Liver (tissue), 9 donors: ENCODE data around the gene TMEM50A. TPM values are rescaled to one million over a fixed set of nuclear protein-coding genes. Genes with fewer than 3 reads are reported as not detected.
"Not testable (repeated sequence)": the region's sequence is repeated elsewhere in the genome, so short reads cannot be mapped to it uniquely, and the experiment has no call there.

Source experiments
- DNase-seq: peaks from one replicate; pipeline ENCODE4 v3.0.0-alpha.2; 2017; ENCODE audit warnings: low spot score
- H3K27ac ChIP-seq, 2 donors: one replicate each; pipeline ENCODE4 v1.7.0; 2013; ENCODE audit warnings: inconsistent platforms in 2 of 2, low read length in 2 of 2, control low read depth in 1 of 2, low read depth in 1 of 2, mild to moderate bottlenecking in 1 of 2
- H3K27me3 ChIP-seq, 4 donors: one replicate each; pipeline versions ENCODE4 v1.6.1 to v1.7.0; 2013; ENCODE audit warnings: low read length in 3 of 4, inconsistent platforms in 1 of 4, mild to moderate bottlenecking in 1 of 4, moderate library complexity in 1 of 4; ENCODE audit not compliant: control insufficient read depth in 4 of 4, insufficient read depth in 4 of 4
- H3K36me3 ChIP-seq, 4 donors: one replicate each; pipeline versions ENCODE4 v1.6.1 to v1.7.0; 2013; ENCODE audit warnings: low read length in 3 of 4, mild to moderate bottlenecking in 3 of 4, low read depth in 1 of 4, moderate library complexity in 1 of 4; ENCODE audit not compliant: control insufficient read depth in 4 of 4, insufficient read depth in 3 of 4
- H3K4me1 ChIP-seq, 4 donors: one replicate each; pipeline versions ENCODE4 v1.6.1 to v1.7.0; 2013; ENCODE audit warnings: low read length in 3 of 4, mild to moderate bottlenecking in 3 of 4, moderate library complexity in 1 of 4; ENCODE audit not compliant: control insufficient read depth in 4 of 4, insufficient read depth in 4 of 4
- H3K4me3 ChIP-seq, 3 donors: one replicate each; pipeline versions ENCODE4 v1.6.1 to v1.7.0; 2013; ENCODE audit warnings: low read length in 3 of 3, control low read depth in 1 of 3, low read depth in 1 of 3, mild to moderate bottlenecking in 1 of 3
- H3K9ac ChIP-seq, 2 donors: one replicate each; pipeline ENCODE4 v1.7.0; 2013; ENCODE audit warnings: low read length in 2 of 2, mild to moderate bottlenecking in 2 of 2, moderate library complexity in 2 of 2, control low read depth in 1 of 2, low read depth in 1 of 2
- H3K9me3 ChIP-seq, 4 donors: one replicate each; pipeline versions ENCODE4 v1.6.1 to v1.7.0; 2013; ENCODE audit warnings: low read length in 3 of 4; ENCODE audit not compliant: control insufficient read depth in 4 of 4
- WGBS: extraction: QIAGEN DNeasy Blood & Tissue Kit; methylation state at CpG from one replicate; pipeline ENCODE4 v1.1.7; 2013; 5-methylcytosine and 5-hydroxymethylcytosine counted together
- polyA plus RNA-seq, 2 donors: library from polyadenylated mRNA; stranded (reverse) in 1 of 2; unstranded in 1 of 2; fragments of 200-250 nt in 1 of 2; fragments of >200 nt in 1 of 2; fragmentation: Nextera tagmentation in 1 of 2; extraction: Ambion mirVana in 1 of 2; gene quantifications; one replicate each; pipeline versions ENCODE4 v1.2.1 to v1.2.3, GENCODE V29; 2013 to 2015
- total RNA-seq, 2 donors: library from RNA; depleted of rRNA; stranded (reverse); fragments of >200 nt; gene quantifications; one replicate each; pipeline ENCODE4 v1.2.3, GENCODE V29; 2014
- donor health status: healthy.
- donor health status: healthy.
- donor health status: healthy.
- donor health status: healthy.
- donor health status: healthy.

TMEM50A gene
- total and polyA plus RNA-seq, 4 donors: 22.4 to 64.2 (median 38.1) TPM

DNA sequence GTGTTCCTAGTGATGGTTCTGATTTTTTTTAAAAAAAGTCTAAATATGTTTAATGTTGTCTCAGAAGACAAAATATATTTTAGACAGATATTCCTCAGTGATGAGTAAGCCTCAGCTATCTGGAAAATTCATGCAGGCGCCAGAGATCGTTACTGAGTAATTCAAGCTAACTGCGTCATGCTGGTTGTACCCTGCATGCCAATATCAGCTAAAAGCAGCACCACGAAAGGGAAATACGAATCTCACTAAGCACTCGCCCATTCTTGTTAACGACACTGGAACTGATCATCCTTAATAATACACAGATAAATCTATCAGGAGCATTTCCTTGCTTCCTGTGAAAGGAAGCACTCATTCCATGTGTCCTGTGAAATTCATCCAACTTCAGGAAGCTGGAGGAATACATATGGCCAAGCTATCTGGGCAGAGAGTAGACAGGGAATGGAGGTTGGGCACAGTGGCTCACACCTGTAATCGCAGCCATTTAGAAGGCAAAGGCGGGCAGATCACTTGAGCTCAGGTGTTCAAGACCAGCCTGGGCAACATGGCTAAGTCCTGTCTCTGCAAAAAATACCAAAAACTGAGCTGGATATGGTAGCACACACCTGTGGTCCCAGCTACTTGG is 17.7 kb upstream of the TMEM50A start:
- not testable (repeated sequence) for H3K27me3 ChIP-seq, H3K9me3 ChIP-seq, H3K9ac ChIP-seq, H3K4me1 ChIP-seq, DNase-seq, H3K36me3 ChIP-seq, H3K27ac ChIP-seq, H3K4me3 ChIP-seq
- WGBS: 83% methylated on average over 9 of the region's 9 CpGs

DNA sequence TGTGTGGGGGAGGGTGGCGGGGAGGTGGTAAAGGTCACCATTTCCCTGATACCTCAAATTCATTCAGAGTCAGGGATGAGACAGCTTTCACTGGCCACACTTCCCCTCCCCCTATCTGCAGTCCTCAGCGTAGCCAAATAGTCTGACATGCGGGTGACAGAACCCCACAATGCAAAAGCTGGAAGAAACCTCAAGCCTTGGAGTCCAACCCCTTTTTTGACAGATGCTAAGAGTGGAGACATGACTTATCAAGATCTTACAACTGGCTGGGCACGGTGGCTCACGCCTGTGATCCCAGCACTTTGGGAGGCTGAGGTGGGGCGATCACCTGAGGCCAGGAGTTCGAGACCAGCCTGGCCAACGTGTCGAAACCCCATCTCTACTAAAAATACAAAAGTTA is 16.0 kb upstream of the TMEM50A start:
- H3K4me3 ChIP-seq, H3K36me3 ChIP-seq, H3K27me3 ChIP-seq, H3K9me3 ChIP-seq, DNase-seq, H3K9ac ChIP-seq, H3K4me1 ChIP-seq, H3K27ac ChIP-seq: not testable (repeated sequence)
- 95% methylated on average over 8 of the region's 9 CpGs for WGBS

DNA sequence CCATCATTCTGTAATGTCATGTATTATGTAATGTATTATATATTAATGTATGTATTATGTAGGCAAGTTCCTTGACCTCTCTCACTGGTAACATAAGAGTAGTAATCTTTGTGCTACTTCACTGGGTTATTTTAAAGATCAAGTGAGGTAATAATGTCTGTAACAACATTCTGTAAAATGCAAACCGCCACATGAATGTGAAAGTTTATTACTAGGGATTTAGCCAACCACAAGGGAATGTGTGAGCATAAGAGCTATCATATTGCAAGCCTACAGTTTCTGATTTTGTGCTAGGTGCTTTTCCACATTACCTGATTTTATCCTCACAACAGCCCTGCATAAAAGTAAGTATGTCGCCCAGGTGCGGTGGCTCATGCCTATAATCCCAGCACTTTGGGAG is 13.7 kb upstream of the TMEM50A start:
- H3K9me3 ChIP-seq, H3K27ac ChIP-seq, H3K36me3 ChIP-seq, H3K4me1 ChIP-seq, H3K9ac ChIP-seq, H3K4me3 ChIP-seq, H3K27me3 ChIP-seq, DNase-seq: not testable (repeated sequence)
- WGBS: 99% methylated on average over 3 of the region's 3 CpGs

DNA sequence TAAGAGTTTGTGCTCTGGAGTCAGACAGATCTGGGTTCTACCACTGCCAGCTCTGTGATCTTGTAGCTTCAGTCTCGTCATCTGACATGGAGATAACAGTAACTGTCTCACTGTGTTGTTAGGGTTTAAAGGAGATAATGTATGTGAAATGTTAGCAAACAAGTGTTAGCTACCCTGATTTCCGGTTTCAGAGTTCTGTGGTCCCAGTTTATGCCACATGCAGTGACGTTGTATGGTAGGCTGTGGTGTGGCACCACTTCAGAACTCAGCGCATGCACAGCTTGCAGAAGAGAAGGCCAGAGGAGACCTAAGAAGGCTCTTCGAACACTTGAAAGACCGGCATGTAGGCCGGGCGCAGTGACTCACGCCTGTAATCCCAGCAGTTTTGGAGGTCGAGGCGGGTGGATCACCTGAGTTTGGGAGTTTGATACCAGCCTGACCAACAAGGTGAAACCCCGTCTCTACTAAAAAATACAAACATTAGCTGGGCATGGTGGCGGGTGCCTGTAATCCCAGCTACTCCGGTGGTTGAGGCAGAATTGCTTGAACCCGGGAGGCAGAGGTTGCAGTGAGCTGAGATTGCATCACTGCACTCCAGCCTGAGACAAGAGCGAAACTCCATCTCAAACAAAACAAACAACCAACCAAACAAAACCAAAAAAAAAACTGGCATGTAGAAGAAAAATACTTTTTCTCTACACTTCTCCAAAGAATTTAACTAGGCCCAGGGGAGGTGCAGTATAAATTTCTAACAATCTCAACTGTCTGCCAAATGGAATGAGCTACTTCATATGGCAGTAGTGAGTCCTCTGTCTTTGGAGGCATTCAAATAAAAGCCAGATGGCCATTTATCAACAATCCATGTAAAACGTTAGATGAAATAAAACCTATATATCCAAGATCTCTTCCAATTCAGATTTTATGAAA is 10.0 kb upstream of the TMEM50A start:
- not testable (repeated sequence) for H3K9ac ChIP-seq, H3K4me3 ChIP-seq, H3K36me3 ChIP-seq, DNase-seq, H3K27me3 ChIP-seq, H3K4me1 ChIP-seq, H3K27ac ChIP-seq, H3K9me3 ChIP-seq
- no CpG with 5 or more reads among the region's 17 CpGs for WGBS

DNA sequence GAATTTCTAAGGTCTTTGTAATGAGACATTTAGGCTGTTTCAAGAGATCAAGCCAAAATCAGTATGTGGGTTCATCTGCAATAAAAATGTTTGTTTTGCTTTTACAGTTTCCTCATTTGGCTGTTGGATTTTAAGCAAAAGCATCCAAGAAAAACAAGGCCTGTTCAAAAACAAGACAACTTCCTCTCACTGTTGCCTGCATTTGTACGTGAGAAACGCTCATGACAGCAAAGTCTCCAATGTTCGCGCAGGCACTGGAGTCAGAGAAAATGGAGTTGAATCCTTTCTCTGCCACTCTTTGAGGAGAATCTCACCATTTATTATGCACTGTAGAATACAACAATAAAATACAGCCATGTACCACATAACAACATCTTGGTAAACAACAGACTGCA is 9.3 kb upstream of the TMEM50A start:
- not testable (repeated sequence) for H3K36me3 ChIP-seq, H3K9me3 ChIP-seq, DNase-seq, H3K4me3 ChIP-seq, H3K27ac ChIP-seq, H3K4me1 ChIP-seq, H3K9ac ChIP-seq, H3K27me3 ChIP-seq
- 61% methylated on average over 4 of the region's 4 CpGs for WGBS

DNA sequence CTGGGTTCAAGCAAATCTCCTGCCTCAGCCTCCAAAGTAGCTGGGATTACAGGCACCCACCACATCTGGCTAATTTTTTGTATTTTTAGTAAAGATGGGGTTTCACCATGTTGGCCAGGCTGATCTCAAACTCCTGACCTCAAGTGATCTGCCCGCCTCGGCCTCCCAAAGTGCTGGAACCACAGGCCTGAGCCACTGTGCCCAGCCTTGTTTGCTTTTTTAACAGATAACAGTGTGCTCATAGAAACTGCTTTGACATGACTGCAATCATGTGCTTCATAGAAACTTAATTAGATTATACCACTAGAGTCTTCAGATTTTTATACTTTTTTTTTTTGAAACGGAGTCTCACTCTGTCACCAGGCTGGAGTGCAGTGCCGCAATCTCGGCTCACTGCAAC is 8.8 kb upstream of the TMEM50A start:
- not testable (repeated sequence) for H3K4me3 ChIP-seq, H3K9me3 ChIP-seq, H3K36me3 ChIP-seq, DNase-seq, H3K27ac ChIP-seq, H3K9ac ChIP-seq, H3K4me1 ChIP-seq, H3K27me3 ChIP-seq
- WGBS: 72% methylated on average over 5 of the region's 5 CpGs

DNA sequence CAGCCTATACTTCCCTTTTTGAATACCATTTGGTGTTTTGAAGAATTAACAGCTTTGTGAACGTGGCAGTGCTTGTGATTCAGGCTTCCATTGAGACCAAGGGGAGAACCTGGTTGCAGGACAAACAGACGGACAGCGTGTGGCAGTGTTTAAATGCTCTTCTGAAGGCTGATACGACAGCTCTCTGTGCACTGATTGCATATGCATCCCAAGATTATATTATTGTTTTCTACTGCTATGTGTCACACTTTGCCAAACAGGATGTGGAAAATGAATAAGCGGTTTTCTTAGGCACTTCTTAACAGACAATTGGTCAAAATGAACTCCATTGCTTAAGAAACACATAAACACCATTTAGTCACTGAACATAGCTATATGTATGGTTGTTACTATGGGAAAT is 8.2 kb upstream of the TMEM50A start:
- H3K27me3 ChIP-seq, H3K4me1 ChIP-seq, H3K4me3 ChIP-seq, H3K27ac ChIP-seq, H3K9ac ChIP-seq, H3K9me3 ChIP-seq, DNase-seq, H3K36me3 ChIP-seq: not testable (repeated sequence)
- 49% methylated on average over 5 of the region's 5 CpGs for WGBS

DNA sequence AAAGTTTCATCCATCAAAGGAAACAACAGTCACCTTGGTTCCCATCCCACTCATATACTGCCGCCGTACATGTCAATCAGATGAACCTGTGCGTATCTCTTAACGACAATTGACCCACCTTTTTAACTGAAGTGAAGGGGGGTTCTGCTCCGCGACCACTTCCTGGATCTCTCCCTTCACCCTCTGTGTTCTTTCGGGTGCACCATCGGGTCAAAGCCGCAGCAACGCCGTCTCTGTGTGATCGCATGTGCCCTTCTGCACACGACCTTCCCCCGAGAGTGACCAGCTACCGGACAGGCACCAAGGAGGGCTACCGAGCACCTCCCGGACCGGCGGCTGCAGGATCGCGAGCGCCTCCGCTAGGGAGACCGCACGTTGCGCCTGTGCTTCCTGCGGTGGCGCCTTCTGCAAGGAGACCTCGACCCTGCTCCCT is 1.2 kb upstream of the TMEM50A start:
- H3K27me3 ChIP-seq, H3K36me3 ChIP-seq, H3K9me3 ChIP-seq, DNase-seq: not testable (repeated sequence)
- under 1% methylated on average over 26 of the region's 29 CpGs for WGBS
- Histone ChIP-seq H3K4me3 (peak overlapping the region; percentile 50 to 95 (median 79)), H3K27ac (peak overlapping the region; percentile 41 to 61), H3K9ac (peak overlapping the region in 1 of 2 donors; percentile 83), H3K4me1 (peaks cover 3 to 12% (median 8%) of the 10 kb centered on the region in 4 donors)
